HUES48 (cell line): ENCODE results near the gene HLA-F.
A peak's percentile ranks its signal among the peaks of the same experiment; 100 is the strongest.

Source experiments
- H3K27ac ChIP-seq: one replicate; pipeline ENCODE4 v1.7.0; 2013; ENCODE audit warnings: low read depth, low read length, inconsistent platforms
- H3K27me3 ChIP-seq: 2 replicates; pipeline ENCODE4 v1.6.1; 2013; ENCODE audit warnings: mild to moderate bottlenecking, low read length; ENCODE audit not compliant: control insufficient read depth, insufficient read depth
- H3K36me3 ChIP-seq: 2 replicates; pipeline ENCODE4 v1.6.1; 2013; ENCODE audit warnings: low read length; ENCODE audit not compliant: control insufficient read depth, insufficient read depth
- H3K4me1 ChIP-seq: 2 replicates; pipeline ENCODE4 v1.6.1; 2013; ENCODE audit warnings: mild to moderate bottlenecking, low read length; ENCODE audit not compliant: control insufficient read depth, insufficient read depth
- H3K4me3 ChIP-seq: 2 replicates; pipeline ENCODE4 v1.5.1; 2013; ENCODE audit warnings: mild to moderate bottlenecking, low read depth, low read length
- H3K9ac ChIP-seq: 2 replicates; pipeline ENCODE4 v1.6.1; 2013; ENCODE audit warnings: mild to moderate bottlenecking, low read depth, low read length, moderate library complexity
- H3K9me3 ChIP-seq: 2 replicates; pipeline ENCODE4 v1.6.1; 2013; ENCODE audit warnings: low read length; ENCODE audit not compliant: control insufficient read depth, insufficient read depth

Gene HLA-F

GRCh38 chr6:29696147-29697125, 26.8 kb upstream of the HLA-F start:
- Histone ChIP-seq H3K9me3 (no peaks in the 10 kb centered on the region), H3K36me3 (no peaks in the 10 kb centered on the region), H3K27me3 (no peaks in the 10 kb centered on the region), H3K9ac (no peak overlapping the region), H3K27ac (no peak overlapping the region), H3K4me1 (no peaks in the 10 kb centered on the region; the same call in 1 of the 2 replicates), H3K4me3 (no peak overlapping the region)

- Histone ChIP-seq H3K9me3 (no peaks in the 10 kb centered on the region), H3K27me3 (no peaks in the 10 kb centered on the region), H3K4me1 (peaks cover 3% of the 10 kb centered on the region; the same call in 1 of the 2 replicates), H3K4me3 (no peak overlapping the region), H3K9ac (no peak overlapping the region), H3K27ac (no peak overlapping the region), H3K36me3 (no peaks in the 10 kb centered on the region)
Observed at GRCh38 chr6:29702519-29703103, 20.6 kb upstream of the HLA-F start.

DNA sequence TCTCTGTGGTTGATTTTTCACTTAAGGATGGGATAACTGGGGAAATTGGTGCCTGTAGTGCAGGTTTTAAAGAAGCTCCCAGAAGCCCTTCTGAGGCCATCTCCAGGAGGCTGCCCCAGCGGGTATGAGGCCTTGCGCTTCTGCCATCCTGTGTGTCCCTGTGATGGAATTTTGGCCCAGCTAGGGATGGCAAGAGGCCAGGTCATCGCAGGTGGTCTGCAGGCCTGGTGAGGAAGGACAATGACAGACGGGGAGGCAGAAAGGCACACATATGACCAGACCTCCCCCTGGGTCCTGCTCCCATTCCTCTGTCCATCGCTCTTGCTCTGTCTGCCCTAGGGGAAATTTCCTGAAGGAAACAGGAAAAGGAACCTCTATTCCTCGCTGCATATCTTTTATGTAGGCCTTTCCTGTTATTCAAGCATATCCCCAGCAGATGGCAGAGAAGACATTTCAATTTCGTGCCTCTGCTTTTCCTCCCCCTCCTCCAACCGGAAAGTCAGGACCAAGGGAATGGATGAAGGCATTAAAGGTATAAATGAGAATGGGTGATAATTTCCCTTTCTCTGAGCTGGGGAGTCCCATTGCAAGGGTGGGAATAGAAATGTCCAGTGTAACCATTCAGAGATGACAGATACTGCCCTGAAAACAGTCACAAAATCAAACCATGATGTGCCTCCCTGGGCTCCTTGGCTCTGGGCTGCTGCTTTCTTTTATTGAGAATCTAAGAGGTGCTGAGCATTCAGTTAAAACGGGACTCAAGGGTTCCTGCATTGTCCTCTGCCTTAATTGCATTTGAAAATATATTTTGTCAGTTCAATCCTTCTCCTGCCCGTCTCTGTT, 17.6 kb upstream of the HLA-F start:
- Histone ChIP-seq H3K36me3 (no peaks in the 10 kb centered on the region), H3K9ac (no peak overlapping the region), H3K9me3 (no peaks in the 10 kb centered on the region), H3K4me3 (no peak overlapping the region), H3K27ac (no peak overlapping the region), H3K27me3 (no peaks in the 10 kb centered on the region), H3K4me1 (peaks cover 3% of the 10 kb centered on the region; the same call in 1 of the 2 replicates)

DNA sequence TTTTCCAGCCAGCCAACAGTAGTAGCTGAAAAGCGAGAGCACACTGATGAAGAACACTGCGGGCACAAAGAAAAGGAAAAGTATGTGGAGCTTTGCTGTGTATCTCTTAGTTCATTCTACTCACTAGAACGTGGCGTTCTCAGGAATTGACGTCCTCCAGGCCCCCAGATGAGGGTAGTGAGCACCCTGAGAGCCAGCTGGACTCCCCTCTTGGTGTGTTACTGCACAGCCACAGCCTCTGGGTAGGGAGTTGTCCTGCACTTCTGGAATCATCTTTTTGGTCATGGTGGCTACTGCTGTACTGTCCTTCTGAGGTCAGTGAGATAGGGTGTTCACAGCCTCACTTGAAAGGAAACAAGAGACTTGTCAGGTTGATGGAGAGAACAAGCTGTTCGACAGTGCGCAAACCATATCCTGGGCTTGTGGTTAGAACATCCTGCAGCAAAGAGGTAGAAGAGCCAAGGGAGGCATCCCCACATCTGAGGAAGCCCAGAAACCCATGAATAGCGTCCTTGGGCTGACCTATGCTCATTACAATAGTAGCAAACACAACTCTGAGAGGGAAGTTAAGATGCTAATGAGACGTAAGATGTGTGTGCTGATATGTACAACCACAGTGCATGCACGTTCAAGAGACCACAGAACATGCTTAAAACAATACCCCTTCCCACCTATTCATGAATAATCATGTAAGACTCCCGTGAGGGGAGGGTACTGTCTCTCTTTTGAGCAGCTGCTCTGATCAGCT, 14.6 kb upstream of the HLA-F start:
- no peak overlapping the region for H3K27ac ChIP-seq
- H3K4me1 ChIP-seq, result no peaks in the 10 kb centered on the region
- H3K27me3 ChIP-seq, result no peaks in the 10 kb centered on the region; the same call in 1 of the 2 replicates
- no peaks in the 10 kb centered on the region for H3K36me3 ChIP-seq
- H3K4me3 ChIP-seq, result no peak overlapping the region
- no peaks in the 10 kb centered on the region for H3K9me3 ChIP-seq
- H3K9ac ChIP-seq, result no peak overlapping the region

DNA sequence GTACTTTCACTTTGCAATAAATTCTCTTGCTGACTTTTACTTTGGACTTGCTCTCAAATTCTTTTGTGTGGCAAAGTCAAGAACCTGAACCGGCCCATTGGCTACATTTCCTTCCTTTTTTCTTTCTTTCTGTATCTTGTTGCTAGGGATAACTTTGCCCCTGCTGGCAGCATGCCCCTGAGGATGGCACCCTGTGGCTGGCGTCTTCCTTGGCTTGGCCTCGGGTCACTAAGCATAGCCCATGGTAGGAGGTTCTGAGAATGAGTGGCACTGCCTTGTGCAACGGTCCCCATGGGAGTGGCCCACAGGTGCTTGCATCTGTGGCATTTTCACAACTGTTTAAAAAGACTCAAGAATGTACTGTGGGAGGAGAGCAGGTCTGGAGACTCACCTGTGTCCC, 14.0 kb upstream of the HLA-F start:
- H3K9me3 ChIP-seq, result no peaks in the 10 kb centered on the region
- H3K27ac ChIP-seq, result no peak overlapping the region
- H3K4me3 ChIP-seq, result no peak overlapping the region
- H3K4me1 ChIP-seq, result no peaks in the 10 kb centered on the region
- no peaks in the 10 kb centered on the region for H3K36me3 ChIP-seq
- H3K9ac ChIP-seq, result no peak overlapping the region
- H3K27me3 ChIP-seq, result no peaks in the 10 kb centered on the region; the same call in 1 of the 2 replicates

DNA sequence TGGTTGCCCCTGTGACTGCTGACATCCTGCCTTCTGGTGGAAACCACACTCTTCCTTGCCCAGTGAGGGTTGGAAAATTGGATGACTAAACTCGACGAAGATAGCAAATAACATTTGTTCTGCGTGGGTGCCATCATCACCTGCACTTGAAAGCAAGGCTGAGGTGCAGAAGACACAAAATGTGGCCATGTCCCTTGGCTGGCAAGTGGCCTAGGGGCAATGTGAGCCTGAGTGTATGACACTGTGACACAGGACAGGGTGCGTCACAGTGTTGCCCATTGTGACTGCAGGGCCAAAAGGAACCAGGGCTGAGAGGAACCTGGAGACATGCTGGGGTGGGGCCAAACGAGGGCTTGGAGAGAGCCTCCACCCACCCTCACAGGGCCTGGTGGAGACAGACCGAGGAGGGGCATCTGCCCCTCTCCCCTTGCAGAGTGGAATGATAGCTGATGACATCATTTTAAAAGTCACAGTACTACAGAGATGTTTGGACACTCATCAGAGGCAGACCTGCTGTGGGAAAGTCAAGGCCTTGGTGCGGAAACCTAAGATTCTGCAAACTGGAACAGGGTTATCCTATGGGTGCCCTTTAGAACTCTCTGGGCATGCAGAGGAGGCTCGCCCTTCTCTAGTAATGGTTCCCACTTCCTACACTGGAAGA, 12.8 kb upstream of the HLA-F start:
- H3K27me3 ChIP-seq, result peaks cover 2% of the 10 kb centered on the region; the same call in 1 of the 2 replicates
- no peaks in the 10 kb centered on the region for H3K36me3 ChIP-seq
- no peaks in the 10 kb centered on the region for H3K9me3 ChIP-seq
- no peaks in the 10 kb centered on the region for H3K4me1 ChIP-seq
- no peak overlapping the region for H3K27ac ChIP-seq
- H3K4me3 ChIP-seq, result no peak overlapping the region
- H3K9ac ChIP-seq, result no peak overlapping the region

- Histone ChIP-seq H3K4me1 (no peaks in the 10 kb centered on the region), H3K27ac (no peak overlapping the region), H3K4me3 (no peak overlapping the region), H3K27me3 (peaks cover 48% of the 10 kb centered on the region), H3K9me3 (no peaks in the 10 kb centered on the region), H3K36me3 (no peaks in the 10 kb centered on the region), H3K9ac (no peak overlapping the region)
Observed at GRCh38 chr6:29720863-29721262, 2.4 kb upstream of the HLA-F start.

DNA sequence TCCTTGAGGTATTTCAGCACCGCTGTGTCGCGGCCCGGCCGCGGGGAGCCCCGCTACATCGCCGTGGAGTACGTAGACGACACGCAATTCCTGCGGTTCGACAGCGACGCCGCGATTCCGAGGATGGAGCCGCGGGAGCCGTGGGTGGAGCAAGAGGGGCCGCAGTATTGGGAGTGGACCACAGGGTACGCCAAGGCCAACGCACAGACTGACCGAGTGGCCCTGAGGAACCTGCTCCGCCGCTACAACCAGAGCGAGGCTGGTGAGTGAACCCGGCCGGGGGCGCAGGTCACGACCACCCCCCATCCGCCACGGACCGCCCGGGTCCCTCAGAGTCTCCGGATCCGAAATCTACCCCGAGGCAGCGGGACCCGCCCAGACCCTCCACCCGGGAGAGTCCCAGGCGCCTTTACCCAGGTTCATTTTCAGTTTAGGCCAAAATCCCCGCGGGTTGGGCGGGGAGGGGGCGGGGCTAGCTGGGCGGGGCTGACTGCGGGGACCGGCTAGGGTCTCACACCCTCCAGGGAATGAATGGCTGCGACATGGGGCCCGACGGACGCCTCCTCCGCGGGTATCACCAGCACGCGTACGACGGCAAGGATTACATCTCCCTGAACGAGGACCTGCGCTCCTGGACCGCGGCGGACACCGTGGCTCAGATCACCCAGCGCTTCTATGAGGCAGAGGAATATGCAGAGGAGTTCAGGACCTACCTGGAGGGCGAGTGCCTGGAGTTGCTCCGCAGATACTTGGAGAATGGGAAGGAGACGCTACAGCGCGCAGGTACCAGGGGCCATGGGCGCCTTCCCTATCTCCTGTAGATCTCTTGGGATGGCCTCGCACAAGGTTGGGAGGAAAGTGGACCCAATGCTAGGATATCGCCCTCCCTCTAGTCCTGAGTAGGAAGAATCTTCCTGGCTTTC, 693 bp downstream of the HLA-F start:
- no peak overlapping the region for H3K27ac ChIP-seq
- H3K4me3 ChIP-seq, result peak overlapping the region; percentile 75
- H3K27me3 ChIP-seq, result peaks cover 54% of the 10 kb centered on the region
- no peak overlapping the region for H3K9ac ChIP-seq
- no peaks in the 10 kb centered on the region for H3K4me1 ChIP-seq
- H3K36me3 ChIP-seq, result no peaks in the 10 kb centered on the region
- no peaks in the 10 kb centered on the region for H3K9me3 ChIP-seq

- H3K9me3 ChIP-seq, result no peaks in the 10 kb centered on the region
- H3K27ac ChIP-seq, result no peak overlapping the region
- no peak overlapping the region for H3K9ac ChIP-seq
- H3K27me3 ChIP-seq, result peaks cover 54% of the 10 kb centered on the region
- no peaks in the 10 kb centered on the region for H3K4me1 ChIP-seq
- no peak overlapping the region for H3K4me3 ChIP-seq
- no peaks in the 10 kb centered on the region for H3K36me3 ChIP-seq
Observed at GRCh38 chr6:29724937-29725869, 2.0 kb downstream of the HLA-F start.
